Measurements from ENCODE around the gene ARID1B. TPM values are rescaled to one million over a fixed set of nuclear protein-coding genes. Genes with fewer than 3 reads are reported as not detected.

The ARID1B gene
- total and polyA plus RNA-seq, 2 of the 13 experiments (the other 11 are each of a cell fraction or from before 2014, with no cell fraction given): 20.1 to 32.6 TPM

DNA sequence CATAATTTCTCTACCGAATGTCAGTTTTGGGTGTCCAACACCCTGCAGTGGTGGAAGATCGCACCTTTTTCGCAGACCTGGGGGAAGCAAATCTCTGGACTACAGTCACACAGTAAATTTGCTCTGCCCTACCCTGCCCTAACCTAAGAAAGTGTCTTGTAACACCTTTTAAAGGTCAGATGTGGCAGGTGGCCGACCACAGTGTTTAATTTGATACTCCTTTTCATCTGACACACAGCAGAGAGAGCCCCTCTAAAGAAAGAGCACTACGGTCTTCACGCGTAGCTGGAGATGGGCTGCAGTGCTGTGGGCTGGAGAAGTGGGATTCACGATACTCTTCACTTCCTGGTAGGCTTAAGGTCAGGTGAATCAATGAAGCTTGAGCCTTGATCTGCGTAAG lies 436.2 kb downstream of the ARID1B start (continued):
- no peak for TF ChIP-seq PRDM4 (CRISPR knock-in tag; IDR thresholded peaks at IDR 0.05; ENCODE audit: borderline replicate concordance)
- TF ChIP-seq ZNF354B (CRISPR knock-in tag; IDR thresholded peaks at IDR 0.05): no peak
- TF ChIP-seq TRIM22 (IDR thresholded peaks at IDR 0.05): no peak
- no peak for TF ChIP-seq KDM1A (CRISPR knock-in tag; IDR thresholded peaks at IDR 0.05)
- TF ChIP-seq MAZ (IDR thresholded peaks at IDR 0.05; ENCODE audit: borderline replicate concordance, low read depth, low read length): no peak
- no peak for TF ChIP-seq MAZ (CRISPR knock-in tag; IDR thresholded peaks at IDR 0.05; ENCODE audit: low read depth)

- no TSS peak for BruUV-seq (replicated peaks)
- Histone ChIP-seq H3K9ac (ENCODE audit: insufficient read depth, low read depth, low read length) (no peak overlapping the region), H2AFZ (ENCODE audit: low read length) (no peak overlapping the region), H3K9me3 (ENCODE audit: low read length) (no peaks in the 10 kb centered on the region), H3K4me3 (replicated peaks in 1 of 3; ENCODE audit: insufficient read depth in 1 of 3, low read depth in 2 of 3, low read length in 3 of 3) (no peak overlapping the region), H3K27me3 (ENCODE audit: control insufficient read depth in 1 of 2, insufficient read depth in 2 of 2, low read length in 2 of 2) (peaks cover 1 to 9% of the 10 kb centered on the region in 2 experiments; a peak in 3 of 5 replicates), H3K4me1 (ENCODE audit: insufficient read depth, low read length) (peaks cover 1% of the 10 kb centered on the region; the same call in 1 of the 2 replicates), H3K79me2 (ENCODE audit: insufficient read depth, low read length) (no peaks in the 10 kb centered on the region), H3K27ac (ENCODE audit: extremely low read length, insufficient read depth, low read length) (no peak overlapping the region), H3K4me2 (ENCODE audit: low read depth, low read length) (no peak overlapping the region), H4K20me1 (ENCODE audit: insufficient read depth, low read length) (no peaks in the 10 kb centered on the region), H3K36me3 (replicated peaks in 1 of 2; ENCODE audit: control insufficient read depth in 1 of 2, insufficient read depth in 2 of 2, low read length in 2 of 2) (no peaks in the 10 kb centered on the region; a peak in 2 of 5 replicates)
- WGBS (ENCODE audit: low lambda C conversion rate): 83% methylated on average over 10 of the region's 10 CpGs
- CTCF ChIA-PET (ENCODE audit: low intra/inter-chr PET ratio, low total read pairs): no interaction called here
- FAIRE-seq (no peak), DNase-seq (ENCODE audit: low spot score) (no peak), ATAC-seq (no peak)
- POLR2A ChIA-PET: no interaction called here
- intact Hi-C loops (cut with micrococcal nuclease; ENCODE audit: unreplicated experiment) (no loop called here), in situ Hi-C loops (cut with HindIII; ENCODE audit: extremely low pct_ligation_motif_present, low pct_unique_long_range_greater_than_20kb) (no loop called here)
- TF ChIP-seq NRL (CRISPR knock-in tag; IDR thresholded peaks at IDR 0.05; ENCODE audit: borderline replicate concordance) (no peak), ZBTB7A (CRISPR knock-in tag; IDR thresholded peaks at IDR 0.05) (no peak), SRSF9 (IDR thresholded peaks at IDR 0.05; ENCODE audit: borderline replicate concordance, insufficient read depth, low read depth, low read length, poor library complexity, severe bottlenecking) (no peak), RARA (CRISPR knock-in tag; IDR thresholded peaks at IDR 0.05) (no peak), U2AF1 (optimal IDR thresholded peaks at IDR 0.05; ENCODE audit: low read depth, low read length) (no peak), RAD51 (IDR thresholded peaks at IDR 0.05; ENCODE audit: borderline replicate concordance) (no peak), CEBPB (IDR thresholded peaks at IDR 0.05; ENCODE audit: borderline replicate concordance, low read depth, low read length) (no peak), CENPBD1 (CRISPR knock-in tag; IDR thresholded peaks at IDR 0.05; ENCODE audit: borderline replicate concordance, low read depth) (no peak), DBP (CRISPR knock-in tag; IDR thresholded peaks at IDR 0.05; ENCODE audit: not compliant biosample characterization) (no peak), SP140L (CRISPR knock-in tag; IDR thresholded peaks at IDR 0.05; ENCODE audit: borderline replicate concordance) (no peak)
- TF ChIP-seq, protein P1, sequence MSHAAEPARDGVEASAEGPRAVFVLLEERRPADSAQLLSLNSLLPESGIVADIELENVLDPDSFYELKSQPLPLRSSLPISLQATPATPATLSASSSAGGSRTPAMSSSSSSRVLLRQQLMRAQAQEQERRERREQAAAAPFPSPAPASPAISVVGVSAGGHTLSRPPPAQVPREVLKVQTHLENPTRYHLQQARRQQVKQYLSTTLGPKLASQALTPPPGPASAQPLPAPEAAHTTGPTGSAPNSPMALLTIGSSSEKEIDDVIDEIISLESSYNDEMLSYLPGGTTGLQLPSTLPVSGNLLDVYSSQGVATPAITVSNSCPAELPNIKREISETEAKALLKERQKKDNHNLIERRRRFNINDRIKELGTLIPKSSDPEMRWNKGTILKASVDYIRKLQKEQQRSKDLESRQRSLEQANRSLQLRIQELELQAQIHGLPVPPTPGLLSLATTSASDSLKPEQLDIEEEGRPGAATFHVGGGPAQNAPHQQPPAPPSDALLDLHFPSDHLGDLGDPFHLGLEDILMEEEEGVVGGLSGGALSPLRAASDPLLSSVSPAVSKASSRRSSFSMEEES (CRISPR knock-in tag; IDR thresholded peaks at IDR 0.05): no peak
These were observed 436.9 kb downstream of the ARID1B start for GRCh38 chr6:157213907-157214565.
